Measurements from ENCODE around the gene SLC26A2.
A peak's percentile ranks its signal among the peaks of the same experiment; 100 is the strongest.
"Not testable (repeated sequence)": the region's sequence is repeated elsewhere in the genome, so short reads cannot be mapped to it uniquely, and the experiment has no call there.

The SLC26A2 gene

DNA sequence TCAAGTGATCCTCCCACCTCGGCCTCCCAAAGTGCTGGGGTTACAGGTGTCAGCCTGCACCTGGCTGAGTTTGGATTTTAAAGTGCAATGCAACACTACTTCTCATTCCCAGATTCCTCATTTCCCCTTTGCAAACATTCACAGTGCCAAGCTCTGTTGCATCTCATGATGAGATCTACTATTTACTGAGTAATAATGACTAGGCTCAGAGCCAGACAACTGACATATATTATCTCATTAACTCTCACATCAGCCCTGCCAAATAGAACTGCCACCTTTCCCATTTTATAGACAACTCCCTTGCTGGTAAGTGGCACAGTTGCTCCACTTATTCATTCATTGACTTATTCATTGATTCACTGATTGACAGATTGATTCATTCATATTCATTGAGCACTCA, 22.9 kb upstream of the SLC26A2 start:
- peak; percentile 4 for DNase-seq

DNA sequence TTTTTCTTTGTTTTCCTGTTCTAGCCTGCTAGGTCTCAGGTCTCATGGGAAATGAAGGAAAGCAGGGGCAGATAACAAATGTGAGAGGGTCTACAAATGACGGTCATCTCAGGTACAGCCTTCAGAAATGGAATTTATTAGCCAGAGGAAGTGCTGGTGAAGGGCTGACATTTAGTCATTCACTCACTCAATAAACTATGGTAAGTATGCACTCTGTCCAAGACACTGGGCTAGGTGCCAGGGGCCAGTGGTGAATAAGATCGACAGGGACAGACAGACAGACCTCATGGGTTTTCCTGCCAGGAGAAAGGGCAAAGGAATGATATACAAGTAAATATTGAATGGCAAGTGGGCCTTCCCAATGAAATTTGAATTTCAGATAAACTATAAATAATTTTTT, 22.3 kb upstream of the SLC26A2 start:
- no peak for DNase-seq

DNA sequence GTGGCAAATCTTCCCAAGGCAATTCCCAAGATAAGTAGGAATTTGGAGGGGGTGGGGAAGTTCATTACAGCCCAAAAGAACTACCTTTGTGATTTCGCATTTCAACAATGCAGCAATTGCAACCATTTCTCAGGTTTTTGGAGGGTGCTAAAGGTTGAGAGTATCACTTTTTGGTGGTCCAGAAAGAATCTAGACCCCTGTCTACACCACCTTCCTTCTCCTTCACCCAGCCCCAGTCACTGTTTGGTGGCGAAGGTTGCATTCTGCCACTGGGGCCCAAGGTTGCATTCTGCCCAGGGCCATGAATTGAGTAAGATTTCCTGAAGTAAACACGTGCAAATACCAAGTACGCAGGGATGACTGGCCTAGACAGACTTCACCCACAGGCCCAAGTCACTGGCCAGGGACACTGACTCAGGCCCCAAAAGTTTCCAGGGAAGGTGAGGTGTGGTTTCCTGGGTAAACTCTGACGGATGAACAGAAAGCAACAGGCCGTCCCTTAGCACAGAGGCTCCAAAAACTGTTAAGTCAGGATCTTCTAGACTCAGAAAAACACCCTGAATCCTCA, 21.7 kb upstream of the SLC26A2 start:
- DNase-seq, result no peak

DNA sequence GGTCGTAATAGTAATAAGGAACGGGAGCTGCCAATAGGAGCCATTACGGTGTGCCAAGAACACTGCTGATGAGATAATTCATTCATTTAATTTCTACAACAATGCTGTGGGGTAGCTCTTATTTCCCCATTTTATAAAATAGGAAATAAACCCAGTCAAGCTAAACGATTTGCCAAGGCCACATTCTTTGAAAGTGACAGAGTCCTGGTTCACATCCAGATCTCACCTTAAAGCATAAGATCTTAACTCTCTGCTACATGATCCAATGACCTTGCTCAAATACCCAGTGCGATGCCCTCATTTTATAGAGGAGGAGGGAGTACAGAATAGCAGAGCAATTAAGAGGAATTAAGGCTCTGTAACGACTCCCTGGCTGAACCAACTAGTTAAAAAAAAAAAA, 21.0 kb upstream of the SLC26A2 start:
- DNase-seq, result no peak

DNA sequence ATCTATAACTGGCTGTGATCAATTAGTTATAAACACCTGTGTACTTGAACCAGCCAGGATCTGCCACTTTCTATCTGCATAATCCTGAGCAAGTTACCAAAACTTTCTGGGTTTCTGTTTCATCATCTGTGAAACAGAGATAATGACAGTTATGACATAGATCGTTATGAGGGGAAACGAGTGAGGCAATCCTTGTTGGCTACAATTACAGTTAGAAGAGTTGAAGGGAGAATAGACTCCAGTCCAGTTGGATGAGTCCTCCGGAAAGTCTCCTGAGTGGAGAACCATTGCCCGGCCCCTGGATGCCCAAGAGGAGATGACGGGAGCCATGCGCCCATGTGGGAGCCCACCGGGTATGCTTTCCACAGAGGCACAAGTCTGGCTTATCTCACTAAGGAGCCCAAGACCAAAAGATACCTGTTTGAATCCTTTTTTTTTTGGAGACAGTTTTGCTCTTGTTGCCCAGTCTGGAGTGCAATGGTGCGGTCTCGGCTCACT, 20.4 kb upstream of the SLC26A2 start:
- DNase-seq, result no peak

DNA sequence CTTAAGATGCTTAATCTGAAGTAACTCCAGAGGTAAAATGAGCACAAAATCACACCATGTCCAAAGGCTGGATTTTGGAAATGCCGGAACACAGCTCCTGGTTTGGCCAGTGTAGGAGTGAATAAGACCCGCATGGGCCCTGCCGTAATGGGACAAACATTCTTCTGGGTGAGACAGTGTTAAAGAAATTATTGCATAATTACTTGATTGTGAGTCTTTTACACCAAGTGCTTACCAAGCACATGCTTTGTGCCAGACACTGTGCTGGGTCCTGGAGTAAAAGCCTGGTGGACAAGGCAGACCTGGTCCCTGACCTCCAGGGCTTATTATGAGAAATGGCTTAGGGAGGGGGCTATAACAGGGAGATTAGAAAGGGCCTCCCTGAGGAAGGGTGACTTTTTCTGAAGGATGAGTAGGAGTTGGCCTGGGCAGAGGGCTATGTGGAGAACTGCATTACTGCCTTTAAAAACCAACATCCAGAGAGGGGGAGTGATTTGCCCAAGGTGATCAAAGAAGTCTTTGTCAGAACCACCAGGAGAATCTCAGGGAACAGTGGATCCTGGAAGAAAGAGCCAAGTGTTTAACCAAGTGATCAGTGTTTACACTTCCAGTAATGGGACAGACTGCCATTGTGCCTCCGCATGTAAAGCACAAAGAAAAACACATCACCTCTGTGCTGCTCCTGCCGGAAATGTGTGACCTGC, 19.5 kb upstream of the SLC26A2 start:
- DNase-seq, result no peak

DNA sequence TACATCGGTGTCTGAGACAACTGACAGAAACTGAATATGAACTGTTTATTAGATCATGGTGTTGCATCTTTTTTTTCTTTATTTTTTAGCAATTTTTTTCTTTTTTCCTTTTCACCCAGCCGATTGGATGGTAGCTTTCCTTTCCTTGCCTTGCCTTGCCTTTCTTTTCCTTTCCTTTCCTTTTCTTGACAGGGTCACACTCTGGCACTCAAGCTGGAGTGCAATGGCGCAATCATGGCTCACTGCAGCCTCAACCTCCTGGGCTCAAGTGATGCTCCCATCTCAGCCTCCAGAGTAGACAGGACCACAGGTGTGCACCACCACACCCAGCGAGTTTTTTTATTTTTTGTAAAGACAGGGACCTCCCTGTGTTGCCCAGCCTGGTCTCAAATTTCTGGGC, 18.8 kb upstream of the SLC26A2 start:
- no peak for DNase-seq

DNA sequence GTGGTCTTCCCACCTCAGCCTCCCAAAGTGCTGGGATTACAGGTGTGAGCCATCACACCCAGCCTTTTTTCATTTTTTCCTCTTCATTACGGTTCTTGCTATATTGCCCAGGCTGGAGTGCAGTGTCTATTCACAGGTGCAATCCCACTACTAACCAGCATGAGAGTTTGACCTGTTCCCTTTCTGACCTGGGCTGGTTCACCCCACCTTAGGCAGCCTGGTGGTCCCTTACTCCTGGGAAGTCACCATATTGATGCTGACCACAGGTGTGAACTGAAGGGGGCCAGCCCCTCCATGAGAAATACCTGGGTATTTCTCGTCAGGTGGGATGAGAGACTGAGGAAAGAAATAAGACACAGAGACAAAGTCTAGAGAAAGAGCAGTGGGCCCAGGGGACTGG, 18.4 kb upstream of the SLC26A2 start:
- no peak for DNase-seq

DNA sequence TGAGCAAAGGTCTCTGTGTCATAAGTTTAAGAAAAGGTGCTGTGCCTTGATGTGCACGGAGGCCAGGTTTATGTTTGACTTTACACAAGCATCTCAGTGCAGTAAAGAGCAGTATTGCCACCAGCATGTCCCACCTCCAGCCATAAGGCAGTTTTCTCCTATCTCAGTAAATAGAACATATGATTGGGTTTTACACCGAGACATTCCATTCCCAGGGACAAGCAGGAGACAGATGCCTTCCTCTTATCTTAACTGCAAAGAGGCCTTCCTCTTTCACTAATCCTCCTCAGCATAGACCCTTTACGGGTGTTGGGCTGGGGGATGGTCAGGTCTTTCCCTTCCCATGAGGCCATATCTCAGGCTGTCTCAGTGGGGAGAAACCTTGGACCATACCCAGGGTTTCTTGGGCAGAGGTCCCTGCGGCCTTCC, 17.8 kb upstream of the SLC26A2 start:
- not testable (repeated sequence) for DNase-seq

DNA sequence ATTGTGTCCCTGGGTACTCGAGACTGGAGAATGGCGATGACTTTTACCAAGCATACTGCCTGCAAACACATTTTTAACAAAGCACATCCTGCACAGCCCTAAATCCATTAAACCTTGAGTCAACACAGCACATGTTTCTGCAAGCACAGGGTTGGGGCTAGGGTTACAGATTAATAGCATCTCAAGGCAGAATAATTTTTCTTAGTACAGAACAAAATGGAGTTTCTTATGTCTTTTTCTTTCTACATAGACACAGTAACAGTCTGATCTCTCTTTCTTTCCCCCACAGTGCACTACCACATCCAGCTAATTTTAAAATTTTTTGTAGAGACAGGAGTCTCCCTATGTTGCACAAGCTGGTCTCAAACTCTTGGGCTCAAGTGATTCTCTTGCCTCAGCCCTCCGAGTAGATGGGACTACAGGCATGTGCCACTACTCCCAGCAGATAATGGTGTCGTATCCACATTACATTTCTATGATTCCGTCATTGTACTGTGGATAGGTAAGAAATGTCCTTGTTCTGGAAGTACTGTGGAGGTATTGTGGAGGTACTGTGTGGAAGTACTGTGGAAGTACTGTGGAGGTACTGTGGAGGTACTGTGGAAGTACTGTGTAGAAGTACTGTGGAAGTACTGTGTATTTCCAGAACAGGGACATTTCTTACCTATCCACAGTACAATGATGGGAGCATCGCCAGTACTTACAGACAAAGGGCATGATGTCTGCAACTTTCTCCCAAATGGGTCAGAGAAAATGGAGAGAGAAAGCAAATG, 17.2 kb upstream of the SLC26A2 start:
- not testable (repeated sequence) for DNase-seq

DNA sequence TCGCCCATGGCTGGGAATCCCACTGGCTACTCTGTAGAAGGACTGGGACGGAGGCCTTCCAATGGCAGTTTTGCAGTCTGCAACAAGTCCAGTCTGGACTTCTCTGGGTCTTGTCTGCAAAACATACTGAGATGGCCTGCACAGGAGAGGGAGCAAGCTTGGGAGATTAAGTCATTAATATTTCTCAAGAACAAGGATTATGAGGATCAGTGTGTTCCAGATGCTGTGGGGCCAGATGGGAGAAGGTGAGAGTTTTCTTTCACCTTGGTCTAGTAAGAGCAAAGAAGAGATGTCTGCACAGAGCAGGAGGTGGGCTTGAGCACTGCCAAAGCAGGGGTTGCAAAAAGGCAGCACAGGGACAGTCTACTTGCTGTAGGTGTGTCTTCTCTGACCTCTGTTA, 15.9 kb upstream of the SLC26A2 start, which contains the start of gene PDE6A:
Gene PDE6A (minus strand): TSS at position 128 of the 400 bp plus-strand sequence. CDS start 120 bp downstream, at position 8.
- DNase-seq, result no peak

DNA sequence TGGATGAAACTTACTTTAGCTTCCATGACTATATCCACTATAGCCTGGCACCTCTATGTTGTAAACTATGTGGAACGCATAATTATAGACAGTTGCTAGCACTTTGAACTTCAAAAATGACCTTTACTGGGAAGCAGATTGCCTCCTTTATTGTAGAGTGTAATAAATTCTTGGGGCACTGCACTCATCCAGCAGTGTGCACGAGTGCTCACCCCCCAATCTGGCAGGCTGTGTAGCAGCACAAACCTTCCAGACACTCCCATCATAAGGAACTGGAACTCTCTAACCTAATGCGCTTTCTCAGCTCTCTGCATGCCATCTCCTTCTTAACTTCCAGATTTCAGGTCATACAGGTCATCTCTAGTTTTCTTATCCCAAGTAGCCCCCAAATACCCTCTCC, 14.4 kb upstream of the SLC26A2 start:
- no peak for DNase-seq

DNA sequence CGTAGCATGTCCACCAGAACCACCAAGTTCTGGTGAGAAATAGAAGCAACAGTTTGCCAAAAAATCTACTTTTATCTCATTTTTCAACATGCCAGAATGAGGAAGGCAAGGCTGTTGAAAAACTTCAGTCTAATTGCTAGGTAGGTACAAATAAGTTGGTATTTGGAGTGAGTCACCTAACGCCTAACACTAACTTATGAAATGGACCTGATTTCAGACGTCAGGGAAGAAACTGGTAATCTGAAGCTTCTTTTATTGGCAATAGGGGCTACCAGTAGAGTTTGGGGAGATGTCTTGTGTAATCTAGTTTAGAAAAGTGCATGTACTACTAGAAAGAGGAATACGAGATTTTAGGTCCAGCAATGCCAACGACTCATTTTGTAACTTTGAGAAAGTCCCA, 11.6 kb upstream of the SLC26A2 start:
- DNase-seq, result no peak

DNA sequence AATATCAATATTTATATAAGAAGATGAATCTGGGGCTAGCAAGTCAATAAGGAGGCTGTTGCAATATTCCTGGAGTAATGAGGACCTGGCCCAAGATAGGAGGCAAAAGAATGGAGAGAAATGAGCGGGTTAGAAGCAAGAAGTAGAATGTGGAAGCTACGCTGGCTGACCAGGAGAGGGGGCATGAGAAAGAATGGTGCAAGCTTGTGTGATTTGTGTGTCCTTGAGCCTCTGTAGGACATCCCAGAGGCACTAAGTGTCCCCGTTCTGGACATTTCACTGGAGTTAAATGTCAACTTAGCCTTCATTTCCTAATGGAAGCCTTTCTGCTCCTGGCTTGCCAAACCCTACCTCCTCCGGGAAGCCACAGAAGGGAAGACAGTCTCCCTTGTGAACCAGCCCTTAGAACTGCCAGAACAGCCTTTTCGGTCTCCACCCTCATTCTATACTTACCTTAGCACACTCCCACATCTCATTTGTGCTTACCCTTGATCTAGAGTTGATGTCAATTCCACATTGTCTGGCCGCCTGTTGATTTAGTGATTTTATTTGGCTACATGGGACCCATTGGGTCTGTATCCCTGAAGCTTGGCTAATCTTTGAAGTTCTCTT, 9.3 kb upstream of the SLC26A2 start:
- no peak for DNase-seq

DNA sequence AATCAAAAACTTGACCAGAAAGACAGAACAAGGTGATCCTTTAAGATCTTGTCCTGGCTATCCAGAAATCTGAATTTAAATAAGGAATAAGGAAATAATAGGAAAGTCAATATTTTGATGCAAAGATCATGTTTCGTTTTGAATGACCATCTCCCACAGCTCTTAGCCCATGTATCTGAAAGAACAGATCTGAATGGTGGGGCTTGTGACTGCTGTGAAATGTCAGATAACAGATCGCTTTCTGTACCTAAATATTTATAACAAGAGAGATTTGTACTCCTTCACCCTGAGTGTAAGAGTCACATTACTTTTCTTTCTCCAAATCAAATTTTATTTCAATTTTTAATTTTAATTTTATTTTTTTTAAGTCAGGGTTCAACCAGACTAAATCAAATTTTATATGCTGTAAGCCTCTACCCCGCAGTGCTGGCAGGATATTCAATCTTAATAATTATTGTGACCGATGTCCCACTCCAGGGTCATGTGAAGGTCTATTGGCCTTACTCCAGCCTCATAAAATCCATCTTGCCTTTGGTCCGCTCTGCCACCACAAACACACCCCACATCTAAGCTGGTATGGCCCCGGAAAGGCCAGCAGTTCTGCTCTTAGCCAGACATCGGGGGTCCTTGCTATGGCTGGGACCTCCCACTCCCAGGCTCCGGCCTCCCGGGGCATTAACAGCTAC, 7.0 kb upstream of the SLC26A2 start:
- no peak for DNase-seq

DNA sequence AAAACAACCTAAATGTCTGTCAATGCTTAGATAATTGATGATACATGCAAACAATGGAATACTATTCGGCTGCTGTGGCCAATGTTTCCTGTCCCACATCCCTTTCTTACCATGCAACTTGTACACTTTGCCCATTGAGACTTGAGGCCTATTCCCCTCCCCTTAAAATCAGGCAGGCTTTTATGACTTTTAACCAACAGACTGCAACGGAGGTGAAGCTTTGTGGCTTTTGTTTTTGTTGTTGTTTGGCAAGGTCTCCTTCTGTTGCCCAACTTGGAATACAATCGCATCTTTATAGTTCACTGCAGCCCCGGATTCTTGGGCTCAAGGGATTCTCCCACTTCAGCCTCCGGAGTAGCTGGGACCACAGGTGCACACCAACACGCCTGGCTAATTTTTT, 5.8 kb upstream of the SLC26A2 start:
- no peak for DNase-seq

DNA sequence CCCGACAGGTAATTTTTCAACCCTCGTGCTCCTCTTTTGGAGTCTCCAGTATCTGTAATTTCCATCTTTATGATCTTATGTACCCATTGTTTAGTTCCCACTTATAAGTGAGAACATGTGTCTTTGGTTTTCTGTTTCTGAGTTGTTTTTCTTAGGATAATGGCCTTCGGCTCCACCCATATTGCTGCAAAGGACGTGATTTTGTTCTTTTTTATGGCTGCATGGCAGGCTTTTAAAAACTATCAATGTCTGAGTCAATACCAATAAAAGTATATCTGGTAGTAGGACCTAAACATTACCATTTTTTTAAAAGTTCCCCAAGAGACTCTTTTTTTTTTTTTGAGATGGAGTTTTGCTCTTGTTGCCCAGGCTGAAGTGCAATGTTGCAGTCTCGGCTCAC, 3.9 kb upstream of the SLC26A2 start:
- DNase-seq, result no peak

DNA sequence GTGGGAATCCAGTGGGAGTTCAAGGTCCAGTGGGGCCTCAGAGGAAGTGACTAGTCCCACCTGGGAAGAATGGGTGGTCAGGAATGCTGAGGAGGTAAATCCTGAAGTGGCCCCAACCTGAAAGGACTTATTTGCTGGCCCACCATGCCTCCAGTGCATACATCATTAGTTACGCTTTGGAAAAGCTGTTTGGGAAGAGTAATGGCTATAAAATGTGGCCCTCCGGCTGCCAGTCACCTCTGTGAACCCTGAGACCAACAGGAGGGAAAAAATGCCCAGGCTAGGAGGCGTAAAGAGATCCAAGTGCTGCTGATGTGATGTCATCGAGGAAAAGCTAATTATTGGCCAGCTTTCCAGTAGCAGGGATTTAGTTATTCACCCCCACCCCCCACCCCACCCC, 2.7 kb upstream of the SLC26A2 start:
- no peak for DNase-seq

DNA sequence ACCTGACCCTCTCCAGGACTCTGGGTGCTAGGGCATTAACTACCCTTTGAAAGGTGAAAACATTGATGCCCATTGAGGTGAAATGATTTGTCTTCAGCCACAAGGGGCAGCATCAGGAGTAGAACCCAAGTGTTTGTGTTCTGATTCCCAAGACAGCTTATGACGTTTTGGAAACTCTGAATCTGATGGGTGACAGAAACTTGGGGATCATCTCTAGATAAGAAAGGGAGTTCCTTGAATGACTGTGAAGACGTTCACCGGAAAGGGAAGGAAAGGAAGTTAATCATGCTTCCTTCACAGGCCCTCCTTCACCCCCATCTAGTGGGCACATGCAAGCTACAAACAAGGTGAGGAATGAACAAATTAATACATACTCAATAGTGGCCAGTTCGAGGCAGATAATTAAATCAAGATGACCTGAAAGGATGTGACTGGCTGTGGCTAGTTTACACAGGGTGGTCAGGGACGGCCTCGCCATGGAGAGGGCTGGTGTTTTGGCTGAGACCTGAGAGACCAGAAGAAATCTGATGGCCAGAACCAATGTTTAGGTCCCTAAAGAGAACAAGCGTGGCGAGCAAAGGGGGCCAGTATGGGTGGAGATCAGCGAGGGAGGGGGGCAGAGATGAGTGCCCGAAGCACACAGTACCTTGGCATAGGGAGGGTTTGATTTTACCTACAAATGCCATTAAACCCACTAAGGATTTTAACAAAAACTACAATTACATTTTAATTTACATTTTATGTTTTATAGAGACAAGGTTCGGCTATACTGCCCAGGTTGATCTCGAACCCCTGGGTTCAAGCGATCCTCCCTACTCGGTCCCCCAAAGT, 937 bp upstream of the SLC26A2 start:
- no peak for DNase-seq

DNA sequence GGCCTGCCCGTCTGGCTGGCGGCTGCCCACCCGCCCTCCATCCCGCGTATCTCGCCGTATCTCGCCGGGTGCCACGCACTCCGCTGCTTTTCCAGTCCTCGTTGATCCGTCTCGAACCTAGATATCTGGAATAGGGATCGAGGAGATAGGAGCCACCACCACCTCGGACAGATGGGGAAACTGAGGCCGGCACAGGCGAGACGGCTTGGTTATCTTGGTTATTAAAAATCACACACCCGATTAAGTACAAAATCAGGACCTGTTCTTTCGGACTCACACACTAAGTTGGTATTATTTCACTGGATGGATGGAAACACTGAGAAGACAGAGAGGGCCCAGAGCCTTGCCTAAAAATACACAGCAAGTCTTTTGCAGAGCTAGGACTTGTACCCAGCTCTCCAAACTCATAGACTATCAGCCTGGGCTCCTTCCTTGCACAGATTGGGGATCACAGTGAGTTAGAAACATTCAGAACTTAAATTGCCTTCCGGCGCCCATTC, 678 bp downstream of the SLC26A2 start:
- DNase-seq, result no peak

DNA sequence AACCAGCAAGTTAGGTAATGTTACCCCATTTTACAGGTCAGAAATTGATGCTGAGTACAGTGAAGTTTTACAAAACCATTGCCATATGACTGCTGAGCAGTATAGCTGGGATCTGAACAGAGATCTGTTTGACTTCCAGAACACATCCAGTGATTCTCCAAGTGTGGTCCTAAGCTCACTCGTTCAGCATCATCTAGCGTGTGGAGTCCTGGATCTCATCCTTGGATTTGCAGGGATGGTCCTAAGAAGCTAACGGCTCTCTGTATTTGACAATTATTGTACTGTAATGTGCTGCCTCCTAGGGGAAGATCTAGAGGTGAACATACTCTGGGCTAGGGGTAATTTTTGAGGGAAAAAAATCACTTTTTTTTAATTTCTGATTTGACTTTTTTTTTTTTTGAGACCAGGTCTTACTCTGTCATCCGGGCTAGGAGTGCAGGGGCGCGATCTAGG, 1.4 kb downstream of the SLC26A2 start:
- DNase-seq, result no peak
